Activated naive CD4-positive, alpha-beta T cell treated with Interleukin-2 at 50 U/mL for 16 hours (primary cell): ENCODE results near the gene S100A16.
"Not testable (repeated sequence)": the region's sequence is repeated elsewhere in the genome, so short reads cannot be mapped to it uniquely, and the experiment has no call there.

Experiments used
- DNase-seq: peaks from one replicate; pipeline ENCODE4 v3.0.0-alpha.2; 2020

The S100A16 gene

DNA sequence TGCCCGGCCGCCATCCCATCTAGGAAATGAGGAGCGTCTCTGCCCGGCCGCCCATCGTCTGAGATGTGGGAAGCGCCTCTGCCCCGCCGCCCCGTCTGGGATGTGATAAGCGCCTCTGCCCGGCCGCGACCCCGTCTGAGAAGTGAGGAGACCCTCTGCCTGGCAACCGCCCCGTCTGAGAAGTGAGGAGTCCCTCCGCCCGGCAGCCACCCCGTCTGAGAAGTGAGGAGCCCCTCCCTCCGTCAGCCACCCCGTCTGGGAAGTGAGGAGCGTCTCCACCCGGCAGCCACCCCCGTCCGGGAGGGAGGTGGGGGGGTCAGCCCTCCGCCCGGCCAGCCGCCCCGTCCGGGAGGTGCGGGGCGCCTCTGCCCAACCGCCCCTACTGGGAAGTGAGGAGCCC lies 30.1 kb downstream of the S100A16 start:
- DNase-seq = not testable (repeated sequence)

DNA sequence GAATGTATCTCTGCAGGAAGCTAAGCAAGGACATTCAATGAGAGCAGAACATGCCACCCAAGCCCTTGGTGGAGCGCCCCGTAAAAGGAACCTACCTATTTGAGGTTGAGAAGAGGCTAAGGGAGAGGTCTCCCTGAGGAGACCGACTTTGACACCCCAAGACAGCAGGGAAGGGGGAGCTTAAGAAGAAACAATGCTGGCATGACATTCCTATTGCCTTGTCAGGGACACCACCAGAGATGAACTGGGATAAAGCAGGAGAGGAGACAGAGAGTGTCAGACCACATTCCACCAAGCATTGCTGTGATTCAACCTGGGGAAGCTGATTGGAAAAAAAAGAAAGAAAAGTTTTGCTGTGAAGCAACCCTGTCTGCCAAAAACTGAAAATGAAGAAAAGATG lies 34.0 kb downstream of the S100A16 start:
- no peak for DNase-seq

DNA sequence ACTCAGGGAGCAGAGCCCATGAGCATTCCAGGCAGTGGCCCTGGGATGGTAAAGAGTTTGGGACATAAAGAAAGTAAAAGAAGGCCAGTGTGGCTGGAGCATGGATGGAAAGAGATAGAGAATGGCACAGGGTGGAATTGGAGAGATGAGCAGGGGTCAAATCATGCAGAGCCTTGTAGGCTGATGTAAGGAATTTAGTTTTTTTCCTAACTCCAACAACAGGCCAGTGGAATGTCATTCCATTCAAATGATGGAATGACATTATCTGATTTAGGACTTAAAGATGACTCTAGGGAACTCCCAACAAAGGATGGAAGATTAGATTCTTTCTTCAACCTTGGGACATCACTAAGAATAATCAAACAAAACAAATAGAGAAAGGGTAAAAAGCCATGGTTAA lies 34.4 kb downstream of the S100A16 start:
- no peak for DNase-seq

DNA sequence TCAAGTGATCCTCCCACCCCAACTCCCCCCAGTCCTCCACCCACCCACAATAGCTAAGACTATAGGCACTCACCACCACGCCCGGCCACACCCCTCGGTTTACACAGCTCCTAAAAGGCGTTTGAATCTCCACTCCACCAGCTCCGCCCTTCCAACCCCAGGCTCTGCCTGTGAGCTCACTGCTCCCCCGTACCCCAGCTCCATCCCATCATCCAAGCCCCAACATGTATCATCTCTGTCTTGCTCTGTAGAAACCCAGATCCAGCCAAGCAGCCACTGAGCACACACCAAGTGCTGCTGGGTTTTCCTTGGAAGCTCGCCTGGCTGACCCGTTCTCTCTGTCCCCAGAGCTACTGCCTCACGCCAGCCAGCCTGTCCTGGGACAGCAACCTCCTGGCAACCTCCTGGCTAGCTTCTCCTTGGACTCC lies 35.3 kb downstream of the S100A16 start:
- DNase-seq = no peak

DNA sequence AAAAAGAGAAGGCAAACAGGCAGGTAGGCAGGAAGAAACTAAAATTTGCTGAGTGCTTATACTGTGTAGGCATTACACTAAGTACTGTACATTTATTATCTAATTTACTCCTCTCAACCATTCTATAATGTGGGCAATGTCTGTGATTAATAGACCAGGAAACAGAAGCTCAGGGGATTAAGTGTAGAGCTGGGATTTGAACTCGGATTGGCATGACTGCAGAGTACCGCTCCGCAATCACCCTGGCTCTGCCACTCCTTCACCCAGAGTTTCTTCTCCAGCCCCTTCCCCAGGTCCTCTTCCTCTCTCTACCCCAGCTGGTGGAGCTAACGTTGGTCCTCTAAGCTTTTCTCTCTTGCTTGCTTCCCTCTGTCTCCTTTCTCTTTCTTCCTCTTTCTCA lies 35.8 kb downstream of the S100A16 start:
- no peak for DNase-seq

DNA sequence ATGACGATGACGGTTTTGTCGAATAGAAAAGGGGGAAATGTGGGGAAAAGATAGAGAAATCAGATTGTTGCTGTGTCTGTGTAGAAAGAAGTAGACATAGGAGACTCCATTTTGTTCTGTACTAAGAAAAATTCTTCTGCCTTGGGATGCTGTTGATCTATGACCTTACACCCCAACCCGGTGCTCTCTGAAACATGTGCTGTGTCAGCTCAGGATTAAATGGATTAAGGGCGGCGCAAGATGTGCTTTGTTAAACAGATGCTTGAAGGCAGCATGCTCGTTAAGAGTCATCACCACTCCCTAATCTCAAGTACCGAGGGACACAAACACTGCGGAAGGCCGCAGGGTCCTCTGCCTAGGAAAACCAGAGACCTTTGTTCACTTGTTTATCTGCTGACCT lies 37.4 kb downstream of the S100A16 start:
- not testable (repeated sequence) for DNase-seq

DNA sequence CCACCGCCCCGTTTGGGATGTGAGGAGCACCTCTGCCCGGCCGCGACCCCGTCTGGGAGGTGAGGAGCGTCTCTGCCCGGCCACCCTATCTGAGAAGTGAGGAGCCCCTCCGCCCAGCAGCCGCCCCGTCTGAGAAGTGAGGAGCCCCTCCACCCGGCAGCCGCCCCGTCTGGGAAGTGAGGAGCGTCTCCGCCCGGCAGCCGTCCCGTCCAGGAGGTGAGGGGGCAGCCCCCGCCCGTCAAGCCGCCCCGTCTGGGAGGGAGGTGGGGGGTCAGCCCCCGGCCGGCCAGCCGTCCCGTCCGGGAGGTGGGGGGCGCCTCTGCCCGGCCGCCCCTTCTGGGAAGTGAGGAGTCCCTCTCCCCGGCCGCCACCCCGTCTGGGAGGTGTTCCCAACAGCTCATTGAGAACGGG lies 37.9 kb downstream of the S100A16 start:
- DNase-seq = not testable (repeated sequence)

DNA sequence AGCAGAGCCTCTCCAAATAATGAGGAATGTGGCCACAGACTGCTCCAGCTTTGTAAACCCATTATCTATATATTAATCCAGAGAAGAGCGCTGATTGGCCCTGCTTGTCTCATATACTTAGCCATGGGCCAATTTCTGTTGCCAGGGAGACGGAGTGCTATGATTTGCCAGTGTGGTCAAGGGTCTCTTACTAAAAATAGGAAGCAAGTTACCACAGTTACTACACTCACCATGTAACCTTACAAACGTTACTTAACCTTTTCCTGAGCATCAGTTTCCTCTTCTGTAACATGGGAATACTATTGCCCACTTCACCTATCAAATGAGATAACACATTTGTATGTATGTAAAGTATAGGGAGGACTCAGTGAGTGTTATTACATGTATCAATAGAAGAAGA lies 39.6 kb downstream of the S100A16 start:
- no peak for DNase-seq

DNA sequence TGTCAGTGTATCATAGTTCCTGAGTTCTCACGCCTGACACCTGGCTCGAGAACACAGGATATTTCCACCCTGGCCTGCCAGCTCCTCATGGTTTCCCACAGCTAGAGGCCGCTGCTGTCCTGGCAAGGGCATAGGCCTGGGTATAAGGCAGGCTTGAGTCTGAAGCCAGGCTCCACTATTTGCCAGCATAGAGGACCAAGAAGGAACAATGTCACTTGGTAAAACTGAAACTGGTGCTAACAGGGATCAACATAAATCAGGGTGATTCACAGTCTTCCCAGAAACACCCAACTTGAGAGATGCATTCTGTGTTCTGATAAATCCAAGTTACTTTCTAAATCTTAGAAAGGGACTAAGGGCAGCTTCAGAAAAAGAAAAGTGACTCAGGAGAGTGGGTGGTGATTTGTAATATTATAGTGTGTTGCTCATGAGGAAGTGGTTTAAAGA lies 40.3 kb downstream of the S100A16 start:
- peak; percentile 59 for DNase-seq

DNA sequence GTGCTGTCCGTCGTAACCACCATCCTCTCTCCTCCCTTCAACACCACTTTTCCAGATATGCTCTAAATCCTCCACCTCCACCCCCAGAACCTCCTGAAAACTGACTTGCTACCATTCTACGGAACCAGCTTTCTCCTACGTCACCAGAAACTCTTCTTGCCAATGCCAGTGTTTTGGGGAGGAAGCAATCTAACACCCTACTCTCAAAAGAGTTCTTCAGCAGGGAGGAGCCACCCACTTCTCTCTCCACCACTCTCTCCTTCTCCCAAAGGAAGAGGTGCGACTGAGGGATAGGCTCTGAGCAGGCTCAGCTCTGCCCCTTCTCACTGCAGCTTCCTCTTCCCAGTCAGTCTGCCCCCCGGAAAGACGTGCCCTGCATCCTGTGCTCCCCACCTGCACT lies 41.2 kb downstream of the S100A16 start:
- DNase-seq = no peak

DNA sequence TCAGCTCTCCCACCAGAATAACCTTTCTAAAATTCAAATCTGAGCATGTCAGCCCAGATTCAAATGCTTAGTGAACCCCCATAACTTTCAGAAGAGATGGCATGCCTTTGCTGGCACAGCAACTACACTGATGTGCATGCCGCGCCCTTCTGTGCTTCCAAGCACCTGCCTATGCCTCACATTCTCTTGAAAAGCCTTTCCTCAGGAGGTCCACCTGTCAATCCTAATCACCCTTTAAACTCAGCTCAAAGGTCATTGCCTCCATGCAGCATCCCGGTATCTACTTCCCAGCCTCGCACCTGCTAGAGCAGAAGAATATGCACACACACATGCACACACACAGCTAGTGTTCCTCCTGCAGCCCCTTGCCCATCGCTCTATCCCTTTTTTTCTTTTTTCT lies 42.1 kb downstream of the S100A16 start:
- DNase-seq = no peak

DNA sequence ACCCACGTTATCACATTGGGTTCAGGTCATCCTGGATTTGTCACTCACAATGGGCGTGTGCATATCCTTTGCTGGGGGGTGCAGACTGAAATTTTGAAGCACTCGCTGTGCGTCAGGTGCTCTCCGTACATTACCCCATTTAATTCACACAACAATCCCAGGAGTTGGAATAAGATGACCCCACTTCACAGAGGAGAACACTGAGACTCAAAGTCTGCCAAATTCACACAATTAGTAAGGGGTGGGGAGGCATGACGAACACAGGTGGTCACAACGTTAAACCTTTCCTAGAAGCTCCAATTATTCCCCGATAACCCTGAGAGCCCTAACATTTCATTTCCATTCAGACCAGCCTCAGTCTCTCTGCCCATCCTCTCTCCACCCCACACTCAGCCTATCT lies 43.5 kb downstream of the S100A16 start:
- no peak for DNase-seq

DNA sequence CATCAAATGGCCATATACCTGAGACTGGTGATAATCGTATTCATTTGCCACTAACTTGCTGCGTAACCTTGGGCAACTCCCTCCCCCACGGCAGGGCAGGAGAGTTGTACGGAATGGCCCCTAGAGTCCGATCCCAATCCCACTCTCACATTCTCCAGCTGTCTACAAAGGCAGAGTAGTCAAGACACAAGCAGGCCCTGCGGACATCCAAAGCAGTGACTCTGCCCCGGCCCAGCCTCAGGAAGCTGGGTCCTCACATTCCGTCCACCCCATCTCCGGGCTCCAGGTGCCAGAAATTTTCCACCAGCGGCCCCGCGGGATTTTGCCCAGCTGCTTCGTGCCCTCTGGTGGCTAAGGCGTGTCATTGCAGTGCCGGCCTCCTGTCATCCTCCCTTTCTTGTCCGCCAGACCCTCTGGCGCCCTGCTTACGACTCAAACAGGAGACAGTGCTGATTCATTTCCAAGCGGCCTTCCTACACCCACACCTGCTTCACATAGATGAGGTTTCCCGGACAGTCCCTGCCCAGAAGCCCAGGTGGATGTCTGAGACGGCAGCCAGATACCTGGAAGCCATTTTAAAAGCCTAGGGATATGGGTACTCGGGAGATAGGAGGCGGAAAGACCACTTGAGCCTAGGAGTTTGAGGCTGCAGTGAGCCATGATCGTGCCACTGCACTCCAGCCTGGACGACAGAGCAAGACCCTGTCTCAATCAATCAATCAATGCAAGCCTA lies 44.4 kb downstream of the S100A16 start:
- peak; percentile 82 for DNase-seq

DNA sequence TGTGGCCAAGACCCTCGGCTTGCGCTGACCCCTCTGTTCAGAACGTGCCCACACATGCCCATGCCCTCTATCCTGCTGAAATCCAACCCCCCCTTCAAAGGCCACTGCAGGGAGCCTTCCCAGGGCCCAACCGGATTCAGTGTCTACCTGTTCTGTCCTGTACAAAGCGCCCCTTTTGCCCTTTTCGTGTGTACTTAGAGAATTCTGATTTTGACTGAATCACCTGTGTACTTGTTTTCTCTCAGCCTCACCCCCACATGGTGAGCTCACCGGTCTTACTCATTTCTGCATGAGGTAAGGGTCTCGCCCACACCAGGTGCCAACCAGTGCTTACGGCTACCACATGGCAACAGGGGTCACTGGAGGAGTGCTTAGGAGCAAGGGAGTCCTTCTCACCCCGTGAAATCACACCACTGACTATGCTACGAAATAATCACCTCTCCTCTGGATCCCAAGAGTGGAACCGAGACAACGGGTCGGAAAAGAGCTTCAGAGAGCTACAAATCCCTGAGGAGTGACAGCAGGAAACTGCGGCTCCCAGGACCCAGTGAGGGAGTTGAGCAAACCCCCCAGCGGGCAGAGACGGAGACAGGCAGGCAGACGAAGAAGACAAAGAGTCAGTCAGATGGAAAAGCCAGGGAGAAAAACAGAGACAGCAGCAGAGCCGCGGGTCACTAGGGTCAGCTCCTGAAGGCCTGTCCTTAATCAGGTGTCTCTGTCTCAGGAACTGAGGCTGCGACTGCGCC lies 45.1 kb downstream of the S100A16 start:
- DNase-seq = peak; percentile 64

DNA sequence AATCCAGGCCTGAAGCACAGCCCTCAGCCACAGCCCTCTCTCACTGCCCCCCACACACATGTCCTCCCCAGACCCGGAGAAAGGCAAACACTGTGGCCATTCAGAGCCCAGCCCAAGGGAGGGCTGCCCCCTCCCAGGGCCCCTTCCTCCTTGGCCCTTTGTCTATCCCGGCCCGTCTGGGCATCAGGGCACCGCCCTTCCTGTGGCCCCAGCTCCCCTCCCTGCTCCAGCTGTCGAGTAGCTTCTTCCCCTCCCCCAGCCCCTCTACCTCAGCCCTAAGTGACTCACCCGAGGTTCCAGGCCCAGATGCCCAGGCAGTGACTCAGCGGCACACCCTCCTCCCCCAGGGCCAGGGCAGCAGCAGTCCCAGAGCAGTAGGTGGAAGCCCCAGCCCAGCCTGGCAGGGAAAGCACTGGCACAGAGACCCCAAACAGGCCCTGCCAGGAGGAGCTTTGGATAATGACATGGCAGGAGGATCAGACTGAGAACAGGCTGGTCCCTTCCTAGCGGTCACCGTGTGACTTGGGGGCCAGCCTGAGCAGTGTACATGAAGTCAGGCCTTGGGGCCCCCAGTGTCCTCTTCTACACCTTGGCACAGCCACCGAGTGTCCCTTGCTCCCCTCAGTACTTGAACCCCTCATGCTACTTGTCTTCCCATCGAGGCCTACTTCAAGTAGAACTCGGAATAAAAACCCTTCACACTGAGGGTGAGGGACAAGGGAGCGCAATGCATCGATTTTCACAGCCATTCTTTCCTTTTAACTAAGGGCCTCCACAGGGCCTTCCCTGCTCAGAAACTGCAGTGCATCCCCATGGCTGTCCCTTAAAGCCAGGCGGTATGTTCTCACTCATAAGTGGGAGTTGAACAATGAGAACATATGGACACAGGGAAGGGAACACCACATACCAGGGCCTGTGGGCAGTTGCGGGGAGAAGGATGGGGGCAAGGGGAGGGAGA lies 46.2 kb downstream of the S100A16 start:
- peak; percentile 89 for DNase-seq

DNA sequence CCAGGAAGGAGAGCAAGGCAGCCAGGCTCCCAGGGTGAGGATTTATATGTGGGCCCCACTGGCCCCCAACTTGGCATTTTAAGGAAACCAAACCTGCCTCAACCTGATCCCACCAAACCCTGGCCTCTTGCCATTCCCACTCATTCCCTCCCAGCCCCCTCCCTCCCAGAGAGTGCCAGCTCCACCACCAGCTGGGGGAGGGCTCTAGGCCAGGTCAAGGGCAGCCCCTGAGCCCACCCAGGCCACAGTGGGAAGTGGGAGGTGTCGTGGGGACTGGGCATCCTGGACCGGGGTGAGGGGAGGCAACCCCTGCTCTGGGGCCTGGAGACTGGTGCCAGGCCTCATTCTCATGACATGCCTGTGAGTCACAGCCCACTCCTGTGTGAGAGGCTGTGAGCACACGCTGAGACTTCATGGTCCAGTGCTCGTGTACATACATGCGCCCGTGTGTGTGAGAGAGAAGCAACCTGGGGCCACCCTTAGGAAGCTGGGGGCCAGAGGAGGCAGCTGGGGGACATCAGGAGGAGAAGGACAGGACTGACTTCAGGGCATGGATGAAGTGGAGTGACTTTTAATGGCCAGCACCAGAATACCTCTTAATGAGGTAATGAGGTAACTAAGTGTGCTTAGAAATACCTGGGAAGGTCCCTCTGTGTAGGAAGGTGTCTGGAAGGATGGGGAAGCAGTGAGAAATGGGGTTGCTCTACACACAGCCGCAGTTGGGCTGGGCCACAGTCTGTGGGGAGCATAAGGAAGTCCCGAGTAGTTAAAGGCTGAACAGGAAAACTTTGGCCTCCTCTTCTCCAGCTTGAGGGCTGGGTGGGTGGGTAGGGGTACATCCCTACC lies 47.2 kb downstream of the S100A16 start, which contains the start of gene S100A2:
Gene S100A2, minus strand, starts transcription at position 316 of the 846 bp plus-strand sequence. CDS start 1,967 bp downstream, outside the sequence.
- peak; percentile 66 for DNase-seq

DNA sequence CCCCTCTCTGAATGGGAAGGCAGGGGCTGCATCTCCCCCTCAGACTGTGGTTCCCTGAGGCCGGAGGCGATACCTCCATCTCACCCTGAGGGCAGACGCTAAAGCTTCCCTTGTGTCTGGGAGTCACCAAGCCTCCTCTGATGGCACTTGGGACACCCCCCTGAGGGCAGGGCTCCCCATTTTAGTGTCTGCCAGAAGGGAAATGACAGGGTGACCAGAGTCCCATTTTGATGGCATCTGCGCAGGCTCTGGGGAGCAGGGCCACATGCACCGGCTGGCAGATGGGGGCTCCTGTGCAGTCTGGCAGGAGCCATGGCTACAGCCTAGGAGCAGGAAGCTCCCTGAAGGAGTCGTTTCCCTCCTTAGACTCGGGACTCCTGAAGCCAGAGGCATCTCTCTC lies 48.9 kb downstream of the S100A16 start:
- no peak for DNase-seq

DNA sequence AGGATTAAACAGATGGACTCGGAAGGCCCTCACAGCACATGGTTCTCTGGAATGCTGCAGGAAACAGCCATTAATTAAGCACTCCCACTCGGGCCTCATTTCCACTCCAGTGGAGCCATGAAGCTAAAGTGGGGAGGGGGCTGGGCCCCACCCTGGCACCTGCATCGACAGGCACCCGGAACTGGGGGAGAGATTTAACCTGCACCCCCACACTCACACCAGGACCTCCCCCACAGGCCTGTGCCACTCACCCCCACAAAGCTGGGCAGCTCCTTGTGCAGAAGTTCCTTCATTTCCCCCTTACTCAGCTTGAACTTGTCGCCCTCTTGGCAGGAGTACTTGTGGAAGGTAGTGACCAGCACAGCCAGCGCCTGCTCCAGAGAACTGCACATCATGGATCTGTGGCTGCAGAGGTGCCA lies 49.4 kb downstream of the S100A16 start:
- DNase-seq = no peak

DNA sequence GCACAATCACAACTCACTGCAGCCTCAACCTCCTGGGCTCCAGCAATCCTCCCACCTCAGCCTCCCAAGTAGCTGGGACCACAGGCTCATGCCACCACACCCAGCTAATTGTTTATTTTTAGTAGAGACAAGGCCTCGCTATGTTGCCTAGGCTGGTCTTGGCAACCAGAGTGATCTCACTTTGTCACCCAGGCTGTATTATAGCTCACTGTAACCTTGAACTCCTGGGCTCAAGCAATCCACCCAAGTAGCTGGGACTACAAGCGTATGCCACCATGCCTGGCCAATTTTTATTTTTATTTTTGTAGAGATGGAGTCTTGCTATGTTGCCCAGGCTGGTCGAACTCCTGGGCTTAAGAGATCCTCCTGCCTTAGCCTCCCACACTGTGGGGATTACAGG lies 50.9 kb downstream of the S100A16 start:
- DNase-seq = not testable (repeated sequence)

DNA sequence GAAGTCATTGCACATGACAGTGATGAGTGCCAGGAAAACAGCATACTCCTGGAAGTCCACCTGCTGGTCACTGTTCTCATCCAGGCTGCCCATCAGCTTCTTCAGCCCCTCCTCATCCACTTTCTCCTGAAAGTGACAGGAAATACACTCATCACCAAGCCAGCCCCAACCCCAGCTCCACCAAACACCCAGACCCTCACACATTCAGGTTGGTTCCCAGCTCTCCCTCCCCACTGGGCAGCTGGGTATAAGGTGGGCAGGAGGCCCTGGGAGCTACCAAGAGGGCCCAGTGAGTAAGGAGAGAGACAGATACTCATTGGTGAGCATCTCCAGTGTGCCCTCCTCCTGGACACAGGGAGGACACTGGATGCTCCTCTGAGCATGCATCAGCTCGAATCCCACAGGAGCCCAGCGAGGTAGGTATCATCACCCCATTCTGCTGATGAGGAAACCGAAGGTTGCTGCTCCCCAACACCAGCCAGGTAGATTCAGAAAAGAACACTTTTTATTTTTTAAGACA lies 51.4 kb downstream of the S100A16 start:
- DNase-seq = no peak

DNA sequence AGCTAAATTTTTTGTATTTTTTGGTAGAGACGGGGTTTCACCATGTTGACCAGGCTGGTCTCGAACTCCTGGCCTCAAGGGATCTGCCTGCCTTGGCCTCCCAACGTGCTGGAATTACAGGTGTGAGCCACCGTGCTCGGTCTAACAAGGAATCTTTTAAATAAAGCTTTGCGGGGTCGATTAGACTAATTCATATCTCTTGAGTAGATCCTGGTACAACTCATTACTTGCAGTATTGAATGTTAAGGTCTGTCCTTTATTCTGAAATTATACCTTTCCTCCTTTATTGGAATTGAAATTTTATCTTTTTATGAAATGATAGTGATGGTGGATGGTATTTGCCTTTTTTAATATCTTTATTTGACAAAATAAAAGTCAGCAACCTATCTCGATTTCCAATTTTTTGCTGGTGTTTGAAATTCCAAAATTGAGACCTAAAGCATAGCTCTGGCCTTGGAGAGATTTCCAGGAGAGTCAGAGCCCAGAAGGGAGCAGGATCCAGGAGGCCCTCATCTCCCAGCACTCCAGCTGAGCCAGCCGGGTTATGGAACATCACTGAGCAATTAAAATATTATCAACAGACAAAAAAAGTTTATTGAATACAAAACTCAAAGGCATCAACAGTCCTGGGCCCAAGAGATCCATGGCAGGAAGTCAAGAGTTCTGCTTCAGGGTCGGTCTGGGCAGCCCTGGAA lies 52.0 kb downstream of the S100A16 start:
- DNase-seq = no peak
